Sigmoid colon (tissue), 7 donors: ENCODE data around the gene ATXN7. TPM values are rescaled to one million over a fixed set of nuclear protein-coding genes. Genes with fewer than 3 reads are reported as not detected.

Experiments used
- DNase-seq: peaks from one replicate; pipeline ENCODE4 v3.0.0-alpha.2; 2019
- H3K27ac ChIP-seq, 4 donors: fragments of 200-600 bp; sonication (generic); one replicate each; pipeline ENCODE4 v1.5.1; 2016 to 2019; ENCODE audit warnings: mild to moderate bottlenecking in 1 of 4
- H3K27me3 ChIP-seq, 3 donors: fragments of 200-600 bp; sonication (generic); one replicate each; pipeline ENCODE4 v1.5.1; 2019; ENCODE audit warnings: mild to moderate bottlenecking in 1 of 3
- H3K36me3 ChIP-seq, 4 donors: fragments of 200-600 bp; sonication (generic); one replicate each; pipeline ENCODE4 v1.5.1; 2016 to 2019
- H3K4me1 ChIP-seq, 4 donors: fragments of 200-600 bp; sonication (generic); one replicate each; pipeline ENCODE4 v1.5.1; 2017 to 2019
- H3K4me3 ChIP-seq, 4 donors: fragments of 200-600 bp; sonication (generic); one replicate each; pipeline ENCODE4 v1.5.1; 2017 to 2019; ENCODE audit warnings: mild to moderate bottlenecking in 2 of 4, moderate library complexity in 1 of 4
- H3K9me3 ChIP-seq, 4 donors: fragments of 200-600 bp in 3 of 4; sonication (generic) in 3 of 4; one replicate each; pipeline versions ENCODE4 v1.5.1 to v1.6.1; 2013 to 2019
- EP300 ChIP-seq, 4 donors: sonication (generic); formaldehyde crosslinking; IDR thresholded peaks; one replicate each; pipeline ENCODE4 v1.6.1; 2017; ENCODE audit warnings: antibody characterized with exemption in 4 of 4
- POLR2A ChIP-seq, 2 donors: fragments of 450-650 bp; IDR thresholded peaks; one replicate each; pipeline ENCODE4 v1.6.1; 2016; ENCODE audit warnings: antibody characterized with exemption in 2 of 2, mild to moderate bottlenecking in 2 of 2, moderate library complexity in 2 of 2
- POLR2AphosphoS5 ChIP-seq, 4 donors: sonication (generic); formaldehyde crosslinking; IDR thresholded peaks; one replicate each; pipeline ENCODE4 v1.6.1; 2017; ENCODE audit warnings: antibody characterized with exemption in 4 of 4
- WGBS, 2 donors: extraction: QIAGEN DNeasy Blood & Tissue Kit; methylation state at CpG; one replicate each; pipeline ENCODE4 v1.1.7; 2013; 5-methylcytosine and 5-hydroxymethylcytosine counted together
- intact Hi-C: fragments of 100-400 bp; cut with DNase I; formaldehyde crosslinking; loops from one replicate; pipeline ENCODE4 v1.15.1; 2023
- polyA plus RNA-seq, 3 donors: library from polyadenylated mRNA; stranded (reverse); fragments of 200-250 nt; gene quantifications; one replicate each; pipeline ENCODE4 v1.2.3, GENCODE V29; 2013
- total RNA-seq, 4 donors: library from RNA; depleted of rRNA; stranded (reverse); fragments of >200 nt; gene quantifications; one replicate each; pipeline ENCODE4 v1.1.0, GENCODE V29; 2016
- TF ChIP-seq, protein P1 (sequence below), 4 experiments: fragments of 450-650 bp in 3 of 4; fragments of 200-600 bp in 1 of 4; IDR thresholded peaks; one replicate each; pipeline ENCODE4 v1.5.1; 2016 to 2019; ENCODE audit warnings: antibody characterized with exemption in 4 of 4, mild to moderate bottlenecking in 3 of 4, moderate library complexity in 2 of 4
- donor health status: healthy with polysubstance abuse.
- donor health status: Bipolar disorder and iron deficiency.
- donor health status: healthy.

The ATXN7 gene
- total and polyA plus RNA-seq, 7 donors = 2.1 to 32.7 (median 17.8) TPM

- Histone ChIP-seq H3K27me3 (no peaks in the 10 kb centered on the region), H3K4me1 (no peaks in the 10 kb centered on the region), H3K4me3 (no peak overlapping the region), H3K27ac (no peak overlapping the region), H3K9me3 (no peaks in the 10 kb centered on the region), H3K36me3 (peaks cover 12 to 71% (median 27%) of the 10 kb centered on the region in 4 donors)
- intact Hi-C loops = no loop called here
- TF ChIP-seq EP300 (IDR thresholded peaks at IDR 0.05) = no peak
- TF ChIP-seq, protein P1, sequence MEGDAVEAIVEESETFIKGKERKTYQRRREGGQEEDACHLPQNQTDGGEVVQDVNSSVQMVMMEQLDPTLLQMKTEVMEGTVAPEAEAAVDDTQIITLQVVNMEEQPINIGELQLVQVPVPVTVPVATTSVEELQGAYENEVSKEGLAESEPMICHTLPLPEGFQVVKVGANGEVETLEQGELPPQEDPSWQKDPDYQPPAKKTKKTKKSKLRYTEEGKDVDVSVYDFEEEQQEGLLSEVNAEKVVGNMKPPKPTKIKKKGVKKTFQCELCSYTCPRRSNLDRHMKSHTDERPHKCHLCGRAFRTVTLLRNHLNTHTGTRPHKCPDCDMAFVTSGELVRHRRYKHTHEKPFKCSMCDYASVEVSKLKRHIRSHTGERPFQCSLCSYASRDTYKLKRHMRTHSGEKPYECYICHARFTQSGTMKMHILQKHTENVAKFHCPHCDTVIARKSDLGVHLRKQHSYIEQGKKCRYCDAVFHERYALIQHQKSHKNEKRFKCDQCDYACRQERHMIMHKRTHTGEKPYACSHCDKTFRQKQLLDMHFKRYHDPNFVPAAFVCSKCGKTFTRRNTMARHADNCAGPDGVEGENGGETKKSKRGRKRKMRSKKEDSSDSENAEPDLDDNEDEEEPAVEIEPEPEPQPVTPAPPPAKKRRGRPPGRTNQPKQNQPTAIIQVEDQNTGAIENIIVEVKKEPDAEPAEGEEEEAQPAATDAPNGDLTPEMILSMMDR (IDR thresholded peaks at IDR 0.05) = no peak
- no peak for TF ChIP-seq POLR2AphosphoS5 (IDR thresholded peaks at IDR 0.05)
- no peak for TF ChIP-seq POLR2A (IDR thresholded peaks at IDR 0.05)
- DNase-seq = no peak
- WGBS, 2 donors = 90 to 93% methylated on average over 9 of the region's 9 CpGs
Observed at GRCh38 chr3:64000453-64001055, 136.9 kb downstream of the ATXN7 start.

- Histone ChIP-seq H3K4me1 (no peaks in the 10 kb centered on the region), H3K36me3 (peaks cover 4 to 72% (median 24%) of the 10 kb centered on the region in 4 donors), H3K27ac (no peak overlapping the region), H3K4me3 (no peak overlapping the region), H3K9me3 (no peaks in the 10 kb centered on the region), H3K27me3 (no peaks in the 10 kb centered on the region)
- no peak for TF ChIP-seq POLR2A (IDR thresholded peaks at IDR 0.05)
- no peak for TF ChIP-seq EP300 (IDR thresholded peaks at IDR 0.05)
- TF ChIP-seq, protein P1 (IDR thresholded peaks at IDR 0.05) = no peak
- TF ChIP-seq POLR2AphosphoS5 (IDR thresholded peaks at IDR 0.05) = no peak
- intact Hi-C loops = no loop called here
- no peak for DNase-seq
- 95 to 96% methylated on average over 4 of the region's 4 CpGs for WGBS, 2 donors
Observed at GRCh38 chr3:64002233-64002632, 138.6 kb downstream of the ATXN7 start.

DNA sequence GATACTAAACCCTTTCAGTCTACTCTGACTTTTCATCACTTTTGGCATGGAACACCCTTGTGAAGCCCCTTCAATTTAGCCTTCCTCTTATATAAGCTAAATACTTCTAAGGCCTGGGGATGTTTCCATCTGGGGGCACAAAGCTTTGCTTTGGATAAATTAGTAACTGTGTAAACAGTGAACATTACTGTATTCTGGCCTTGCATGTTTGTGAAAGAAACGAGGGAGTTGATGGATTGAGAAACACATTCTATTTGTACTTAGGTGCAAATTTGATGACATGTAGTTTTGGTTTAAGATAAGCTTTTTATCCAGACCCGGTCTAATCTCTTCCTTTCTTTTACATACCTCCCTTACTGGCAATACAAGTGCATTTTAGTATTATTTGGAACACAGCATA lies 139.9 kb downstream of the ATXN7 start:
- Histone ChIP-seq H3K9me3 (no peaks in the 10 kb centered on the region), H3K27ac (no peak overlapping the region), H3K4me1 (peaks cover 0 to 4% (median 0%) of the 10 kb centered on the region in 4 donors), H3K4me3 (no peak overlapping the region), H3K27me3 (no peaks in the 10 kb centered on the region), H3K36me3 (peaks cover 4 to 75% (median 24%) of the 10 kb centered on the region in 4 donors)
- no peak for DNase-seq
- intact Hi-C loops = no loop called here
- 72 to 75% methylated on average over 2 of the region's 2 CpGs for WGBS, 2 donors
- TF ChIP-seq, protein P1 (IDR thresholded peaks at IDR 0.05) = no peak
- TF ChIP-seq EP300 (IDR thresholded peaks at IDR 0.05) (no peak), POLR2AphosphoS5 (IDR thresholded peaks at IDR 0.05) (no peak), POLR2A (IDR thresholded peaks at IDR 0.05) (no peak)

GRCh38 chr3:64008017-64008416 lies 144.3 kb downstream of the ATXN7 start:
- no peak for DNase-seq
- TF ChIP-seq POLR2A (IDR thresholded peaks at IDR 0.05) (no peak), POLR2AphosphoS5 (IDR thresholded peaks at IDR 0.05) (no peak), EP300 (IDR thresholded peaks at IDR 0.05) (no peak)
- TF ChIP-seq, protein P1 (IDR thresholded peaks at IDR 0.05) = no peak
- no peaks in the 10 kb centered on the region for H3K27me3 ChIP-seq
- H3K9me3 ChIP-seq = no peaks in the 10 kb centered on the region
- intact Hi-C loops = no loop called here
- H3K36me3 ChIP-seq = peaks cover 6 to 97% (median 45%) of the 10 kb centered on the region in 4 donors
- H3K27ac ChIP-seq = no peak overlapping the region
- no peak overlapping the region for H3K4me3 ChIP-seq
- 71 to 85% methylated on average over 2 of the region's 2 CpGs for WGBS, 2 donors
- H3K4me1 ChIP-seq = peaks cover 0 to 7% (median 0%) of the 10 kb centered on the region in 4 donors
